Activated CD8-positive, alpha-beta T cell treated with anti-CD3 and anti-CD28 coated beads for 36 hours (primary cell): Measurements from ENCODE around the gene RHBDF2. TPM values are rescaled to one million over a fixed set of nuclear protein-coding genes. Genes with fewer than 3 reads are reported as not detected.

Experiments used
- ATAC-seq: fragments of 200-7000 bp; cut with Tn5 transposase; one replicate; pipeline ENCODE4 v1.10.0; 2021; ENCODE audit warnings: mild to moderate bottlenecking, moderate library complexity
- CTCF ChIA-PET: fragments of 350-600 bp; sonication (Branson Sonifier 250); formaldehyde crosslinking; loops from one replicate; lab custom pipeline; 2021; ENCODE audit warnings: antibody characterized with exemption; lab: Charles Lee
- POLR2A ChIA-PET: fragments of 350-600 bp; sonication (Branson Sonifier 250); formaldehyde crosslinking; loops from one replicate; lab custom pipeline; 2021; ENCODE audit warnings: antibody characterized with exemption; lab: Charles Lee
- DNase-seq: peaks from one replicate; pipeline ENCODE4 v3.0.0-alpha.2; 2020
- H3K27ac Mint-ChIP-seq: one replicate; pipeline ENCODE4 v1.8.0; 2021; ENCODE audit warnings: mild to moderate bottlenecking, mixed read lengths
- H3K27me3 Mint-ChIP-seq: one replicate; pipeline ENCODE4 v1.8.0; 2021; ENCODE audit warnings: mixed read lengths
- H3K36me3 Mint-ChIP-seq: one replicate; pipeline ENCODE4 v1.8.0; 2021; ENCODE audit warnings: low read depth, mixed read lengths
- H3K4me1 Mint-ChIP-seq: one replicate; pipeline ENCODE4 v1.8.0; 2021; ENCODE audit warnings: low read depth, mixed read lengths
- H3K4me3 Mint-ChIP-seq: one replicate; pipeline ENCODE4 v1.8.0; 2021; ENCODE audit warnings: mild to moderate bottlenecking, moderate library complexity, mixed read lengths
- H3K9me3 Mint-ChIP-seq: one replicate; pipeline ENCODE4 v1.8.0; 2021; ENCODE audit warnings: mixed read lengths
- intact Hi-C: fragments of 100-400 bp; cut with micrococcal nuclease; formaldehyde crosslinking; loops from one replicate; pipeline ENCODE4 v1.10.0; 2022
- total RNA-seq, 2 experiments: library from RNA; stranded (reverse); gene quantifications; one replicate each; pipeline ENCODE4 v1.2.3, GENCODE V29; 2021
- TF ChIP-seq, protein P1 (sequence below): fragments of 200-600 bp; IDR thresholded peaks from one replicate; pipeline ENCODE4 v1.8.0; 2022; ENCODE audit warnings: antibody characterized with exemption, mild to moderate bottlenecking

RHBDF2 gene
- total RNA-seq, 2 experiments from 2014 or later: 19.9 to 20.4 TPM

DNA sequence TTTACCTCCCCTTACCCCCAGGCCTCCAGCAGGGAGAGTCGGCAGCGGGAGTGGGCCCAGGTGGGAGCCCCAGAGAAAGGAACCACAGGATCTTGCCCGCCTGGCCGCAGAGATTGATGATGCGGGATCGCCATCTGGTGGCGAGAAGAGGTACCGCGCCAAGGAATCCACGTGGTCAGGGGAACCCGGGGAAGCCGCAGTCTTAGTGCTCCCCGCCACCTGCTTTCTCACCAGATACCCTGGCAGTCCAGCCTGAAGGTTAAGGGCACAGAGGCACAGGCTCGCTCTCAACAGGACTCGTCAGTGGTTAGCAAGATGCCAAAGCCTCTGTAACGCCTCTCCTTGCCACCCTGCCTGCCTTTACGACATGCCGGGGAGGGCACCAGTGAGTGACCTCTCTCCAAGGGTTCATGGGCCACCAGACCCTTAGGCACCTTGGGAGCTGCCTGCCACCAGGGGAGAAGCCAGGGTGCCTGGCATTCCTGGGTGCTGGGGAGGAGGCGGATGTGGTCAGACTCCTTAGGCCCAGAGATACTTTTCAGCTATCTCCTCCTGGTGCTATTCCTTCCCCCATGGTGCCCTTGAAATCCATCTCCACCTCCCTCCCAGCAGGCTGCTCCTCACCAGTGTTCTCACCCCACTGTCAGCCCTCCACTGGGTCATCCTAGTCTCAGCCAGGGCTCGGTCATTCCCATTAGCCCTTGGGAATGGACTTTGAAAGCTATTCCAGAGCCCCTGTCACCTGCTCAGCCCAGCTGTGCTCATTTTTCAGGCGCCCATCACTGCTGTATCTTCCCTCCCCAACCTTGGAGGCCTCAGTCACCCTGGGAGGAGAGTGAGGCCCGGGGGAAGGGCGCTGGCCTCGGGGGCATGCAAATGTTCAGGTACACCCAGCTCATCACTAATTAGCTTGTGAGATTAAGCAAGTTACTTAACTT is 5.5 kb upstream of the RHBDF2 start:
- DNase-seq (peak; percentile 92), ATAC-seq (peak; percentile 89)
- Mint-ChIP-seq H3K36me3 (no peaks in the 10 kb centered on the region), H3K27ac (no peak overlapping the region), H3K4me1 (peaks cover 15% of the 10 kb centered on the region), H3K4me3 (no peak overlapping the region), H3K27me3 (no peaks in the 10 kb centered on the region), H3K9me3 (no peaks in the 10 kb centered on the region)
- TF ChIP-seq, protein P1, sequence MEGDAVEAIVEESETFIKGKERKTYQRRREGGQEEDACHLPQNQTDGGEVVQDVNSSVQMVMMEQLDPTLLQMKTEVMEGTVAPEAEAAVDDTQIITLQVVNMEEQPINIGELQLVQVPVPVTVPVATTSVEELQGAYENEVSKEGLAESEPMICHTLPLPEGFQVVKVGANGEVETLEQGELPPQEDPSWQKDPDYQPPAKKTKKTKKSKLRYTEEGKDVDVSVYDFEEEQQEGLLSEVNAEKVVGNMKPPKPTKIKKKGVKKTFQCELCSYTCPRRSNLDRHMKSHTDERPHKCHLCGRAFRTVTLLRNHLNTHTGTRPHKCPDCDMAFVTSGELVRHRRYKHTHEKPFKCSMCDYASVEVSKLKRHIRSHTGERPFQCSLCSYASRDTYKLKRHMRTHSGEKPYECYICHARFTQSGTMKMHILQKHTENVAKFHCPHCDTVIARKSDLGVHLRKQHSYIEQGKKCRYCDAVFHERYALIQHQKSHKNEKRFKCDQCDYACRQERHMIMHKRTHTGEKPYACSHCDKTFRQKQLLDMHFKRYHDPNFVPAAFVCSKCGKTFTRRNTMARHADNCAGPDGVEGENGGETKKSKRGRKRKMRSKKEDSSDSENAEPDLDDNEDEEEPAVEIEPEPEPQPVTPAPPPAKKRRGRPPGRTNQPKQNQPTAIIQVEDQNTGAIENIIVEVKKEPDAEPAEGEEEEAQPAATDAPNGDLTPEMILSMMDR: peak; percentile 82
- intact Hi-C loops: loop anchor here (1.0 to 5.0 kb wide), 2 partner anchors 40 to 99 kb away; no protein-coding TSS in a partner anchor
- POLR2A ChIA-PET: interaction anchor here (0.7 to 2.4 kb wide), 7 partner anchors 8 to 189 kb away, joined by 3 to 8 read pairs (median 3); no protein-coding TSS in a partner anchor
- CTCF ChIA-PET: interaction anchor here (0.7 to 4.5 kb wide), 28 partner anchors 8 to 204 kb away, joined by 3 to 83 read pairs (median 5); partner anchors contain the start of gene AANAT

DNA sequence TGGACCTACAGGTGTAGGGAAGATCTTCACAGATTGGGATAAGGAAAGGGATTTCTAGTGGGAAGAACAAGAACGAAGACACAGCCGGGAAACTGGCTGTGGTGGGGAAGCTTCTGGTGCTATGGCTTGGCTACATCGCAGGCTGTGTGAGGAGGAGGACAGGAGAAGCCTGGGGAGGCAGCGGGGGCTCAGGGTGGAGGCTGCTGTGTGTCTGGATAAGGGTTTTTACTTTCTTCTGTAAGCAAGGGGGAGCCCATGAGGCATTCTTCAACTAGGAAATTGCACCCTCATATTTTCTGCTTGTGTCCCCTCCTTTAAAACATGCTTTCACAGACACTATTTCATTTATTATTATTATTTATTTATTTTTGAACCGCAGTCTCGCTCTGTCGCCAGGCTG is 2.9 kb upstream of the RHBDF2 start:
- ChIA-PET CTCF (interaction anchor here (4.0 kb wide), 1 partner anchor 37 kb away, joined by 23 read pairs; the partner anchor contains the start of gene AANAT), POLR2A (no interaction called here)
- Mint-ChIP-seq H3K27me3 (no peaks in the 10 kb centered on the region), H3K9me3 (no peaks in the 10 kb centered on the region), H3K36me3 (no peaks in the 10 kb centered on the region), H3K4me1 (peaks cover 29% of the 10 kb centered on the region), H3K27ac (no peak overlapping the region), H3K4me3 (no peak overlapping the region)
- intact Hi-C loops: no loop called here
- TF ChIP-seq, protein P1: no peak
- DNase-seq (no peak), ATAC-seq (no peak)

DNA sequence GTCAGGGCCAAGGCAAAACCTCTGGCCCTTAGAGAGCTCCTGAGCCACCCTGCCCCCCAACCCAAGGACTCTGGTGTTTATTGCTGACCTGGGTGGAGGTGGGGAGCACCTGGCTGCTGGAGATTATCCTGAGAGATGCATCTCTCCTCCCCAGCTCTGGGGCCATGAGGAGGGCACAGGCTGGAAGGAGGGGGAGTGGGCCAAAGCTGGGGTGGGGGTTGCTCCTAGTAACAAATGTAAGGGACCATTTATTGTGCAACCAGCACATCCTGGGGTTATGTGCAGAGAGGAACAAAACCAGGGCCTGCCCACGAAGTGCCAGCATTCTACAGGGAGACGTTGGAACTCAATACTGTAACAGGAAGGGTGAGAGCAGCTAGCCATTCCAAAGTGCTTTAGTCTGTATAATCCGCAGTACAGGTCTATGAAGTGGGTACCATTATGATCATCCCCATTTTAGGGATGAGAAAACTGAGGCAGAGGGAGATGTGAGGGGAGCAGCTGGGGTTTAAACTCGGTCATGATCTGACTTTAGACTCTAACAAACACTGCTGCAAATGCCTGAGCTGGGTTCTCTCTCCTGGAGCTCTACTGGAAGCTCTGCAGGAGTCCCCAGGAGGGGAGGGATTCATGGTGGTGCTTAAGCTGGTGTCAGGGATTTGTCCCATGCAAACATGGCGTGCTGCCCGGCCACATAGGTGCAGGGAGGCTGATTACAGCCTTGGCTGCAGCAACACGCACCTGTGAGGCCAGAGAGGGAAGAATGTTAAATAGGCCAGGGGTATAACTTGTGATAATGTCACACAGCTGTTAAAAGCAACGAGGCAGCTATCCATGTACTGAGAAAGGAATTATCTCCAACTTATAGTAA is 1.4 kb upstream of the RHBDF2 start:
- POLR2A ChIA-PET: interaction anchor here (0.6 to 4.3 kb wide), 7 partner anchors 10 to 149 kb away, joined by 3 to 16 read pairs (median 3); partner anchors contain the start of gene AANAT
- H3K4me3 Mint-ChIP-seq: no peak overlapping the region
- ATAC-seq (no peak), DNase-seq (no peak)
- TF ChIP-seq, protein P1: no peak
- CTCF ChIA-PET: interaction anchor here (1.0 to 4.7 kb wide), 7 partner anchors 21 to 179 kb away, joined by 3 to 23 read pairs (median 3); partner anchors contain the start of genes AANAT and UBE2O
- H3K36me3 Mint-ChIP-seq: no peaks in the 10 kb centered on the region
- no peaks in the 10 kb centered on the region for H3K9me3 Mint-ChIP-seq
- H3K27ac Mint-ChIP-seq: peak overlapping the region; percentile 49
- H3K4me1 Mint-ChIP-seq: peaks cover 36% of the 10 kb centered on the region
- H3K27me3 Mint-ChIP-seq: no peaks in the 10 kb centered on the region
- intact Hi-C loops: no loop called here

DNA sequence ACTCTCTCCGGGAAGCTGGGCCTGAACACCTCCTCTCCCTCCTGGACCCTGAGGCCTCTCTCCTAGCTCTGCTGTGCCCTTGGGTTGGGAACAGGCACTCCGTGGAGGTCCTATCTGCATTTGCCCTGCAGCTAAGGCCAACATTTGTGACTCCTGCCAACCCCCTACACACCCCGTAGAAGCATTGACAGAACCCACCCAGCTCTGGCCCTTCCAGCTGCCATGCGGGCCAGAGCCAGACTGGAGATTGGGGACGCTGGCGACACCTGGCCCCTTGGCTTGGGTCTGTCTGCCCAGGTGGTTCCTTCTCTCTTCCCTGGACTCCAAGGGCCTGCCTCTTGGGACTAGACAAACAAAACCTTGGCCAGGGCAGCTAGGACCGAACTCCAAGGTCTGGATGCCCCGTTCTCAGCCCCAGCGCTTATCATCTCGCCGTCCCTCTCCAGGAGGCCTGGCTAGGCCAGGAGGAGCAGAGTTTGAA is 644 bp upstream of the RHBDF2 start:
- no peak for ATAC-seq
- Mint-ChIP-seq H3K9me3 (no peaks in the 10 kb centered on the region), H3K27ac (peak overlapping the region; percentile 92), H3K27me3 (no peaks in the 10 kb centered on the region), H3K4me1 (peaks cover 42% of the 10 kb centered on the region), H3K4me3 (peak overlapping the region; percentile 90), H3K36me3 (no peaks in the 10 kb centered on the region)
- TF ChIP-seq, protein P1: no peak
- intact Hi-C loops: no loop called here
- ChIA-PET POLR2A (interaction anchor here (0.7 to 4.3 kb wide), 5 partner anchors 32 to 148 kb away, joined by 3 to 16 read pairs (median 3); partner anchors contain the start of genes AANAT and PRPSAP1), CTCF (interaction anchor here (1.1 to 4.7 kb wide), 6 partner anchors 21 to 93 kb away, joined by 3 to 23 read pairs (median 5); partner anchors contain the start of genes AANAT and UBE2O)
- DNase-seq: no peak
